Adipocyte (in vitro differentiated cells): ENCODE measurements around the gene CFAP157.
"Not testable (repeated sequence)": the region's sequence is repeated elsewhere in the genome, so short reads cannot be mapped to it uniquely, and the experiment has no call there.

Source experiments
- DNase-seq: peaks from one replicate; pipeline ENCODE4 v3.0.0-alpha.2; 2015; ENCODE audit warnings: low read depth
- H3K27me3 ChIP-seq: replicated peaks from 2 replicates; pipeline ENCODE4 v1.7.0; 2013; ENCODE audit warnings: mild to moderate bottlenecking, low read length, moderate library complexity; ENCODE audit not compliant: control insufficient read depth, insufficient read depth
- H3K36me3 ChIP-seq: 2 replicates; pipeline ENCODE4 v1.7.0; 2013; ENCODE audit warnings: low read length, mild to moderate bottlenecking, moderate library complexity; ENCODE audit not compliant: control insufficient read depth, insufficient read depth, severe bottlenecking
- H3K4me1 ChIP-seq: 2 replicates; pipeline ENCODE4 v1.7.0; 2013; ENCODE audit warnings: mild to moderate bottlenecking, low read length, moderate library complexity; ENCODE audit not compliant: control insufficient read depth, insufficient read depth
- H3K4me3 ChIP-seq: 2 replicates; pipeline ENCODE4 v1.7.0; 2013; ENCODE audit warnings: mild to moderate bottlenecking, low read length, moderate library complexity
- H3K9ac ChIP-seq: 2 replicates; pipeline ENCODE4 v1.7.0; 2013; ENCODE audit warnings: mild to moderate bottlenecking, low read length, moderate library complexity
- H3K9me3 ChIP-seq: 2 replicates; pipeline ENCODE4 v1.7.0; 2013; ENCODE audit warnings: mild to moderate bottlenecking, low read length, moderate library complexity; ENCODE audit not compliant: control insufficient read depth

The CFAP157 gene

DNA sequence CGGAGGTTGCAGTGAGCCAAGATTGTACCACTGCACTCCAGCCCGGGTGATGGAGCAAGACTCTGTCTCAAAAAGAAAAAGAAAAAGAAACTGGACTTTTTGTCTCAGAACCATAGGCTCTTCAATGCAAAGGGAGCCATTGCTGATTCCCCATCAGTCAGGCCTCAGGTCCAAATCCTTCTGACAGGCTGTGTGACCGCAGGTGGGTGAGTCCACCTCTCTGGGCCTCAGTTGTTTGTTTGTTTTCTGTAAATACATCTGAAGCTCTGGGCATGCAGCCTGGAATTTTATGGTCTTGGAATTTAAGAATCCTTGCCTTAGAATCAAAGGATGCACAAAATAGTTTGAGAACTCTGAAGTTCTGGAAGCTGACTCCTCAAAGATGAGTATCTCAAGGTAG is 49.4 kb downstream of the CFAP157 start:
- peaks cover 46% of the 10 kb centered on the region for H3K27me3 ChIP-seq
- no peak overlapping the region for H3K4me3 ChIP-seq
- no peaks in the 10 kb centered on the region for H3K4me1 ChIP-seq
- H3K9me3 ChIP-seq, result no peaks in the 10 kb centered on the region
- no peak overlapping the region for H3K9ac ChIP-seq
- DNase-seq, result no peak
- no peaks in the 10 kb centered on the region for H3K36me3 ChIP-seq

- not testable (repeated sequence) for H3K9ac ChIP-seq, H3K4me1 ChIP-seq, H3K36me3 ChIP-seq, H3K4me3 ChIP-seq, DNase-seq, H3K9me3 ChIP-seq
- H3K27me3 ChIP-seq, result peaks cover 46% of the 10 kb centered on the region
Observed at GRCh38 chr9:127756776-127757175, 50.0 kb downstream of the CFAP157 start.

- no peaks in the 10 kb centered on the region for H3K4me1 ChIP-seq
- no peak for DNase-seq
- no peak overlapping the region for H3K9ac ChIP-seq
- H3K36me3 ChIP-seq, result no peaks in the 10 kb centered on the region
- peaks cover 37% of the 10 kb centered on the region for H3K27me3 ChIP-seq
- no peaks in the 10 kb centered on the region for H3K9me3 ChIP-seq
- no peak overlapping the region for H3K4me3 ChIP-seq
Observed at GRCh38 chr9:127758843-127759242, 52.1 kb downstream of the CFAP157 start.

GRCh38 chr9:127761061-127761460 is 54.3 kb downstream of the CFAP157 start:
- H3K27me3 ChIP-seq, result peaks cover 29% of the 10 kb centered on the region
- no peaks in the 10 kb centered on the region for H3K9me3 ChIP-seq
- H3K4me1 ChIP-seq, result no peaks in the 10 kb centered on the region
- DNase-seq, result no peak
- H3K9ac ChIP-seq, result no peak overlapping the region
- H3K4me3 ChIP-seq, result no peak overlapping the region
- no peaks in the 10 kb centered on the region for H3K36me3 ChIP-seq

GRCh38 chr9:127761491-127761956 is 54.7 kb downstream of the CFAP157 start:
- Histone ChIP-seq H3K27me3 (peaks cover 31% of the 10 kb centered on the region), H3K9ac (no peak overlapping the region), H3K36me3 (no peaks in the 10 kb centered on the region), H3K4me3 (no peak overlapping the region), H3K9me3 (no peaks in the 10 kb centered on the region), H3K4me1 (no peaks in the 10 kb centered on the region)
- no peak for DNase-seq

GRCh38 chr9:127762111-127762676 is 55.4 kb downstream of the CFAP157 start:
- no peak for DNase-seq
- Histone ChIP-seq H3K36me3 (no peaks in the 10 kb centered on the region), H3K4me1 (no peaks in the 10 kb centered on the region), H3K27me3 (peaks cover 31% of the 10 kb centered on the region), H3K4me3 (no peak overlapping the region), H3K9me3 (no peaks in the 10 kb centered on the region), H3K9ac (no peak overlapping the region)

DNA sequence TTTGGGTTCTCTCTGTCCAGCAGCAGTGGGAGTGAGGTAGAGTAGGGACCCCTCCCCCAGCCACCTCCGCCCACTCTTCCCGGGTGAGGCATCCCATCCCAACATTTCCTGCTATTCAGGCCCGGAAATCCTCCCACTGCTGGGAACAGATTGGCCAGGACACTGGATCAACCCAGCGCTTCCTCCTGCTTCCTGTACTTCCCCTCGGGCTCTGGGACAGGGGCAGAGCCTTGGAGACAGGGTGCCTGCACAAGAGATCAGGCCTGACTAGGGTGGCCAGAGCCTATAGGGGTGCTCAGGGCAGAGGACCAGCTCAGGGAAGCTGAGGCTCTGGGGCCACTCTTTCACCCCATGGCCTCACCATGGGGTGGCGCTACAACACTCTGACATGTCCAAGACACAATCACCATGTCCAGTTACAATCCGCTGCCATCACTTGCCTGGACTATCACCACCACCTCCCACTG is 57.2 kb downstream of the CFAP157 start:
- Histone ChIP-seq H3K4me1 (no peaks in the 10 kb centered on the region), H3K4me3 (no peak overlapping the region), H3K9me3 (no peaks in the 10 kb centered on the region), H3K9ac (no peak overlapping the region), H3K36me3 (no peaks in the 10 kb centered on the region), H3K27me3 (peaks cover 34% of the 10 kb centered on the region)
- no peak for DNase-seq

- H3K9ac ChIP-seq, result no peak overlapping the region
- no peaks in the 10 kb centered on the region for H3K9me3 ChIP-seq
- DNase-seq, result no peak
- no peak overlapping the region for H3K4me3 ChIP-seq
- peaks cover 34% of the 10 kb centered on the region for H3K27me3 ChIP-seq
- no peaks in the 10 kb centered on the region for H3K36me3 ChIP-seq
- no peaks in the 10 kb centered on the region for H3K4me1 ChIP-seq
Observed at GRCh38 chr9:127765418-127765817, 58.6 kb downstream of the CFAP157 start.
